Epithelial cell of proximal tubule (primary cell): ENCODE data around the gene CORO2A. TPM values are rescaled to one million over a fixed set of nuclear protein-coding genes. Genes with fewer than 3 reads are reported as not detected.

Experiments
- DNase-seq: peaks from one replicate; pipeline ENCODE4 v3.0.0-alpha.2; 2011; ENCODE audit warnings: low read depth
- H3K4me3 ChIP-seq: 2 replicates; pipeline ENCODE4 v1.5.1; 2011; ENCODE audit warnings: low read depth, mild to moderate bottlenecking, low read length
- total RNA-seq: library from RNA; depleted of rRNA; stranded (reverse); fragments of >200 nt; gene quantifications from 2 replicates; pipeline ENCODE4 v1.2.3, GENCODE V29; 2015
- TF ChIP-seq, protein P1 (sequence below): conservative IDR thresholded peaks from 2 replicates; pipeline ENCODE4 v1.5.1; 2012; ENCODE audit warnings: low read depth, mild to moderate bottlenecking, low read length

Gene CORO2A
- total RNA-seq, 1 donor from 2014 or later: 5.7 TPM

DNA sequence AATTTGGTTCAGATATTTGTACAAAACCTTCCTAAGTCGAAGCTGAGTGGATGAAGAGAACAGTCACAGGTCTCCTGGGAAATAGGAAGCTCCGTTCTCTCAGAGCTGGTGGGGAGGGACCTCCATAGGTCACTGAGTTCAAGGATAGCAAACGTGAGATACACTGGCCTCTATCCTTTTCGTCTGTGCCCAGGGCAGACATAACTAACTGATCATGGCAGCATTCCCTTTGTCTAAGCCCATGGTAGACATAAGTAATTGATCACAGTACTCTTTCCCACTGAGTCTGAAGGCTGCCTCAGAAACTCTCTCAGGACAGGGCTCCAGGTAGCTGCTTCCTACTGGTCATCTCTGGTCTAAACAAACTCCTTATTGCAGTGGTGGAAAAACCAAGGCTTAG lies 12.3 kb upstream of the CORO2A start:
- TF ChIP-seq, protein P1, sequence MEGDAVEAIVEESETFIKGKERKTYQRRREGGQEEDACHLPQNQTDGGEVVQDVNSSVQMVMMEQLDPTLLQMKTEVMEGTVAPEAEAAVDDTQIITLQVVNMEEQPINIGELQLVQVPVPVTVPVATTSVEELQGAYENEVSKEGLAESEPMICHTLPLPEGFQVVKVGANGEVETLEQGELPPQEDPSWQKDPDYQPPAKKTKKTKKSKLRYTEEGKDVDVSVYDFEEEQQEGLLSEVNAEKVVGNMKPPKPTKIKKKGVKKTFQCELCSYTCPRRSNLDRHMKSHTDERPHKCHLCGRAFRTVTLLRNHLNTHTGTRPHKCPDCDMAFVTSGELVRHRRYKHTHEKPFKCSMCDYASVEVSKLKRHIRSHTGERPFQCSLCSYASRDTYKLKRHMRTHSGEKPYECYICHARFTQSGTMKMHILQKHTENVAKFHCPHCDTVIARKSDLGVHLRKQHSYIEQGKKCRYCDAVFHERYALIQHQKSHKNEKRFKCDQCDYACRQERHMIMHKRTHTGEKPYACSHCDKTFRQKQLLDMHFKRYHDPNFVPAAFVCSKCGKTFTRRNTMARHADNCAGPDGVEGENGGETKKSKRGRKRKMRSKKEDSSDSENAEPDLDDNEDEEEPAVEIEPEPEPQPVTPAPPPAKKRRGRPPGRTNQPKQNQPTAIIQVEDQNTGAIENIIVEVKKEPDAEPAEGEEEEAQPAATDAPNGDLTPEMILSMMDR: no peak
- no peak overlapping the region for H3K4me3 ChIP-seq
- DNase-seq: no peak

GRCh38 chr9:98203153-98203552 lies 10.7 kb upstream of the CORO2A start:
- TF ChIP-seq, protein P1: no peak
- H3K4me3 ChIP-seq: no peak overlapping the region
- DNase-seq: no peak

DNA sequence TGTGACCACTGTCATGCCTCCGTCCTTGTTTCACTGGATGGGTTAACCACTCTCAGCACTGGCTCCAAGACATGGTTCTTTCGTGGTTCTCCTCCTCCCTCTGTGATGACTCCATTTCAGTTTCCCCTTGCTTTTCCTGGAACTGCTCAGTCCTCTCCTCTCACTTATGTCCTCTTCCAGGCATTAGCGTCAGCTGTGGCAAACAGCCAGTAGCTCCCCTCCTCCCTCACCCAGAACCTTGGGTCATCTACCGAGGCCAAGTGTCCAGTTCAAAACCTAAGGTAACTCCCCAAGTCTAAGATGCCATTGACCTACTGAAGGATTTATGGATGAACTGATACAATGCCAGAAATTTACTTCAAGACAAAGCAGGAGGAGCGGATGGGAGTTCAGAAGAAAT lies 9.8 kb upstream of the CORO2A start:
- TF ChIP-seq, protein P1: no peak
- H3K4me3 ChIP-seq: no peak overlapping the region
- DNase-seq: no peak

DNA sequence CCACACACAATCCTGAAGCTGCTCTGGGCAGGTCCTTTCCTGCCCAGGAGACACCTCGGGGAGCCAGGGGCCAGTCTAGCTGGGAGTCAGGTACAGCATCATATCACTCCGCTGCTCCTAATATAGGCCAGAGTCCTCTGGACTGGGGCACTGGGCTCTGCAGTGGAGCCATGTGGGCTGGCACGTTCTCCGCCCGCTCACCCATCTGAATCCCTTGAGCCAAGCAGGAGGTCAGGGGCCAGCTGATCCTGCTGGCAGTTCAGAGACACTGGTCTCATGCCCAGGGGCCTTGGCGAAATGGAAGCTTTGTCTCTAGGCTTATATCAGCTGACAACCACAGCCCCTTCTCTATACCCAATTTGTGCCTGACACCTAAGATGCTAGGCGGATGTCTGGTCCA lies 9.3 kb upstream of the CORO2A start:
- DNase-seq: no peak
- H3K4me3 ChIP-seq: no peak overlapping the region
- TF ChIP-seq, protein P1: no peak

- DNase-seq: no peak
- TF ChIP-seq, protein P1: no peak
- no peak overlapping the region for H3K4me3 ChIP-seq
Observed at GRCh38 chr9:98201102-98201501, 8.7 kb upstream of the CORO2A start.

DNA sequence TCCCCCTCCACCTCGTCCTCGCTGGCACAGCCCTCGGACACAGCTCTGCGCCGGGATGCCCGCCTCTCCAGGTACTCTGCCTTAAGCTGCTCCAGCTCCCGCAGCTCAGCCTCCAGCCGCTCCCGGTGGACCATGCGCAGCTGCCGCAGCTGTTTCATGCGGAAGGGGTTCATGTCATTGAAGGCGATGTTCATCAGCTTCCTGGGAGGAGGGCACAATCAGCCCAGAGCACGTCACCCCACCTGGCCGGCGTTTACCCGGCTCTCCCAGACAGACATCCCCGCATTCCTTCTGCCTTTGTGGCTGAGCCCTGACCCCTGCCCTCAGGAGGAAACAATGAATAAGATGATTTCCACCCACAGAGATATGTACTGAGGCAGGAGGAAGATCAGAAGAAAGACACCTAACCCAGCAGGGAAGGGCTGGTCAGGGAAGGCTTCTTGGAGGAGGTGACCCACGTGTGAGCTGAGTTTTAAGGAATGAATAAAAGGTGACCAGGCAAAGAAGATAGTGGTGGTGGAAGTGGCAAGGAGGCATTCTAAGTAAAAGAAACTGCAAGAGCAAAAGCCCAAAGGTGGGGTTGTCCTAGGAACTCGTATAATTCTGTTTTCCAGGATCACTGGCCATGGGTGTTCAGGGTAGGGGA lies 7.1 kb upstream of the CORO2A start:
- TF ChIP-seq, protein P1: no peak

DNA sequence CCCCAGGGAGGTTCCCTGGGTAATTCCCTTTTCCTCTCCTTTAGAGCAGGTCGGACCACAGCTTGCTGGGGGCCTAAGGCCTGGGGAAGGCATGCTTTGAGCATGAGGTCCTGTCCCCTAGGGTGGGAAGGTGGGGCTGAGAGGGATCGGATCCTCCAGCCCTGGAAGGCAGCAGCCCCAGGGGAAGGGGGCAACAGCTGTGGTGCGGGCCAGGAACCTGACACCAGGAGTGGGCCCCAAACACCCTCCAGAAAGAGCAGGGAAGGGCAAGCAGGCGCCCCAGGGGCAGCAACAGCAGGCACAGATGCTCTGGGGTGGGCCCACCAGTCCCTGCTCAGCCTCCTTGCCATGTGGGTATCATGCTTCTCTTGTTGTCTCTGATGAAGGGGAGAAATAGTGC lies 3.2 kb upstream of the CORO2A start:
- no peak for DNase-seq
- no peak overlapping the region for H3K4me3 ChIP-seq
- TF ChIP-seq, protein P1: no peak

More for the DNA sequence above, 7.1 kb upstream of the CORO2A start:
- no peak for DNase-seq
- H3K4me3 ChIP-seq: no peak overlapping the region
